ENCODE data around the gene RGL2. TPM values are rescaled to one million over a fixed set of nuclear protein-coding genes. Genes with fewer than 3 reads are reported as not detected.

The RGL2 gene
- total RNA-seq, 2 donors from 2014 or later = 85.6 to 98.0 TPM

- 61 to 82% methylated on average over 2 to 7 of the region's 7 CpGs for WGBS, 2 experiments (ENCODE audit: insufficient coverage in 1 of 2, insufficient read length in 1 of 2)
- DNase-seq = no peak
- H3K27me3 Mint-ChIP-seq (ENCODE audit: insufficient read depth) = no peaks in the 10 kb centered on the region
- no peaks in the 10 kb centered on the region for H3K9me3 ChIP-seq (ENCODE audit: control insufficient read depth, low read length)
- H3K4me3 Mint-ChIP-seq = peak overlapping the region; percentile 83
- TF ChIP-seq CTCF (conservative IDR thresholded peaks at IDR 0.05) = no peak
- peaks cover 45% of the 10 kb centered on the region for H3K36me3 Mint-ChIP-seq (ENCODE audit: low read depth)
- peaks cover 42% of the 10 kb centered on the region for H3K36me3 ChIP-seq (ENCODE audit: control insufficient read depth, insufficient read depth, low read length)
- no peak overlapping the region for H3K27ac ChIP-seq (ENCODE audit: low read depth, low read length)
- peak overlapping the region; percentile 97 for H3K4me3 ChIP-seq (ENCODE audit: low read length)
- H3K4me1 ChIP-seq (ENCODE audit: control insufficient read depth, insufficient read depth, low read length) = no peaks in the 10 kb centered on the region
- peak overlapping the region; percentile 89 for H3K27ac Mint-ChIP-seq
- no peaks in the 10 kb centered on the region for H3K9me3 Mint-ChIP-seq
- no peak overlapping the region for H3K9ac ChIP-seq (ENCODE audit: extremely low read depth, low read length, poor library complexity, severe bottlenecking)
- no peaks in the 10 kb centered on the region for H3K27me3 ChIP-seq (ENCODE audit: control insufficient read depth, insufficient read depth, low read length, poor library complexity, severe bottlenecking)
- H3K4me1 Mint-ChIP-seq = peaks cover 13% of the 10 kb centered on the region
These were observed 8.3 kb downstream of the RGL2 start for GRCh38 chr6:33290459-33290858.

- no peak for DNase-seq
- no peaks in the 10 kb centered on the region for H3K27me3 ChIP-seq (ENCODE audit: control insufficient read depth, insufficient read depth, low read length, poor library complexity, severe bottlenecking)
- WGBS, 2 experiments (ENCODE audit: insufficient coverage in 1 of 2, insufficient read length in 1 of 2) = 4 to 5% methylated on average over 8 to 14 of the region's 14 CpGs
- H3K9ac ChIP-seq (ENCODE audit: extremely low read depth, low read length, poor library complexity, severe bottlenecking) = peak overlapping the region; percentile 70
- Mint-ChIP-seq H3K36me3 (ENCODE audit: low read depth) (peaks cover 45% of the 10 kb centered on the region), H3K4me3 (peak overlapping the region; percentile 83), H3K9me3 (no peaks in the 10 kb centered on the region), H3K4me1 (peaks cover 13% of the 10 kb centered on the region), H3K27me3 (ENCODE audit: insufficient read depth) (no peaks in the 10 kb centered on the region), H3K27ac (peak overlapping the region; percentile 89)
- H3K4me1 ChIP-seq (ENCODE audit: control insufficient read depth, insufficient read depth, low read length) = no peaks in the 10 kb centered on the region
- H3K9me3 ChIP-seq (ENCODE audit: control insufficient read depth, low read length) = no peaks in the 10 kb centered on the region
- no peak overlapping the region for H3K27ac ChIP-seq (ENCODE audit: low read depth, low read length)
- H3K4me3 ChIP-seq (ENCODE audit: low read length) = peak overlapping the region; percentile 97
- H3K36me3 ChIP-seq (ENCODE audit: control insufficient read depth, insufficient read depth, low read length) = peaks cover 46% of the 10 kb centered on the region
- TF ChIP-seq CTCF (conservative IDR thresholded peaks at IDR 0.05) = no peak
These were observed 8.9 kb downstream of the RGL2 start for GRCh38 chr6:33289784-33290315.

GRCh38 chr6:33288921-33289783 is 9.6 kb downstream of the RGL2 start, which contains the start of the genes PFDN6 and WDR46:
TSS of gene PFDN6 (plus strand) at chr6:33289601. CDS start at chr6:33289857, 256 bp downstream.
TSS of gene WDR46 (minus strand) at chr6:33289239. CDS start at chr6:33289170, 69 bp downstream.
- Mint-ChIP-seq H3K9me3 (no peaks in the 10 kb centered on the region), H3K4me1 (peaks cover 13% of the 10 kb centered on the region), H3K27ac (peak within 1 kb of the TSS; percentile 89), H3K27me3 (ENCODE audit: insufficient read depth) (no peaks in the 10 kb centered on the region), H3K4me3 (peak within 1 kb of the TSS; percentile 83), H3K36me3 (ENCODE audit: low read depth) (peaks cover 48% of the 10 kb centered on the region)
- Histone ChIP-seq H3K4me3 (ENCODE audit: low read length) (peak within 1 kb of the TSS; percentile 97), H3K9ac (ENCODE audit: extremely low read depth, low read length, poor library complexity, severe bottlenecking) (peak within 1 kb of the TSS; percentile 70), H3K36me3 (ENCODE audit: control insufficient read depth, insufficient read depth, low read length) (peaks cover 48% of the 10 kb centered on the region), H3K27ac (ENCODE audit: low read depth, low read length) (no peak within 1 kb of the TSS), H3K9me3 (ENCODE audit: control insufficient read depth, low read length) (no peaks in the 10 kb centered on the region), H3K4me1 (ENCODE audit: control insufficient read depth, insufficient read depth, low read length) (no peaks in the 10 kb centered on the region), H3K27me3 (ENCODE audit: control insufficient read depth, insufficient read depth, low read length, poor library complexity, severe bottlenecking) (no peaks in the 10 kb centered on the region)
- 0% methylated on average over 16 to 43 of the region's 43 CpGs for WGBS, 2 experiments (ENCODE audit: insufficient coverage in 1 of 2, insufficient read length in 1 of 2)
- no peak for TF ChIP-seq CTCF (conservative IDR thresholded peaks at IDR 0.05)
- peak; percentile 91 for DNase-seq

Measured in endodermal cell (in vitro differentiated cells).